T-cell (primary cell): ENCODE data around the gene RPAP2. TPM values are rescaled to one million over a fixed set of nuclear protein-coding genes. Genes with fewer than 3 reads are reported as not detected.
"Not testable (repeated sequence)": the region's sequence is repeated elsewhere in the genome, so short reads cannot be mapped to it uniquely, and the experiment has no call there.

Experiments
- ATAC-seq, 4 experiments: fragments of 200-7000 bp in 3 of 4; fragments of 150-1000 bp in 1 of 4; cut with Tn5 transposase; replicated peaks in 1 of 4; 1 replicate in 3 of 4; 2 replicates in 1 of 4; pipeline ENCODE4 v1.10.0; 2021; ENCODE audit warnings: moderate library complexity in 3 of 4, mild to moderate bottlenecking in 2 of 4, moderate number of reproducible peaks in 1 of 4
- CTCF ChIA-PET, 2 donors: fragments of 300-600 bp; sonication (Branson Sonifier 250); formaldehyde crosslinking; loops; one replicate each; lab custom pipeline; 2022; ENCODE audit warnings: antibody characterized with exemption in 2 of 2; lab: Charles Lee
- POLR2A ChIA-PET, 2 donors: fragments of 300-600 bp; sonication (Branson Sonifier 250); formaldehyde crosslinking; loops; one replicate each; lab custom pipeline; 2022; ENCODE audit warnings: antibody characterized with exemption in 2 of 2; lab: Charles Lee
- DNase-seq, 35 experiments: peaks; one replicate each; pipeline versions ENCODE4 v3.0.0 to v3.0.0-alpha.2; 2013 to 2023
- H3K27ac ChIP-seq: one replicate; pipeline ENCODE4 v1.5.1; 2013; ENCODE audit warnings: low read length
- H3K27me3 ChIP-seq, 2 experiments: replicated peaks in 1 of 2; 1 replicate in 1 of 2; 2 replicates in 1 of 2; pipeline versions ENCODE4 v1.6.1 to v1.7.0; 2013; ENCODE audit warnings: low read length in 1 of 2, mixed read lengths in 1 of 2; ENCODE audit not compliant: control insufficient read depth in 2 of 2, insufficient read depth in 2 of 2; ENCODE audit errors: extremely low read depth in 1 of 2
- H3K36me3 ChIP-seq, 2 donors: 1 replicate in 1 of 2; 2 replicates in 1 of 2; pipeline versions ENCODE4 v1.6.1 to v1.7.0; 2013; ENCODE audit warnings: low read length in 1 of 2; ENCODE audit not compliant: control insufficient read depth in 2 of 2, insufficient read depth in 1 of 2; ENCODE audit errors: extremely low read depth in 1 of 2
- H3K4me1 ChIP-seq, 2 experiments: 1 replicate in 1 of 2; 2 replicates in 1 of 2; pipeline versions ENCODE4 v1.6.1 to v1.7.0; 2013; ENCODE audit warnings: low read length in 2 of 2, mixed read lengths in 1 of 2; ENCODE audit not compliant: insufficient read depth in 2 of 2, control insufficient read depth in 1 of 2; ENCODE audit errors: extremely low read depth in 1 of 2
- H3K4me3 ChIP-seq, 2 donors: 1 replicate in 1 of 2; 2 replicates in 1 of 2; pipeline versions ENCODE4 v1.5.1 to v1.7.0; 2013; ENCODE audit warnings: mild to moderate bottlenecking in 2 of 2, low read length in 1 of 2, moderate library complexity in 1 of 2; ENCODE audit not compliant: control insufficient read depth in 1 of 2; ENCODE audit errors: extremely low read depth in 1 of 2
- H3K9me3 ChIP-seq: 2 replicates; pipeline ENCODE4 v1.7.0; 2013
- H3K27ac Mint-ChIP-seq, 2 donors: one replicate each; pipeline ENCODE4 v1.8.0; 2020 to 2021; ENCODE audit warnings: mild to moderate bottlenecking in 2 of 2, mixed read lengths in 2 of 2
- H3K27me3 Mint-ChIP-seq, 2 donors: one replicate each; pipeline ENCODE4 v1.8.0; 2021 to 2022; ENCODE audit warnings: mixed read lengths in 2 of 2
- H3K36me3 Mint-ChIP-seq: one replicate; pipeline ENCODE4 v1.8.0; 2021; ENCODE audit warnings: mixed read lengths
- H3K4me1 Mint-ChIP-seq, 3 donors: one replicate each; pipeline ENCODE4 v1.8.0; 2020 to 2022; ENCODE audit warnings: mixed read lengths in 3 of 3, mild to moderate bottlenecking in 1 of 3
- H3K4me3 Mint-ChIP-seq, 3 donors: one replicate each; pipeline ENCODE4 v1.8.0; 2020 to 2022; ENCODE audit warnings: mild to moderate bottlenecking in 3 of 3, mixed read lengths in 3 of 3, moderate library complexity in 3 of 3
- H3K9me3 Mint-ChIP-seq, 3 donors: one replicate each; pipeline ENCODE4 v1.8.0; 2020 to 2022; ENCODE audit warnings: mixed read lengths in 3 of 3
- WGBS: methylation state at CpG from one replicate; pipeline ENCODE4 v1.1.5; 2013; ENCODE audit warnings: missing lambda C conversion rate; ENCODE audit not compliant: insufficient coverage; 5-methylcytosine and 5-hydroxymethylcytosine counted together
- total RNA-seq, 35 experiments: library from RNA in 6 of 35; stranded (reverse) in 6 of 35; fragments of 120-200 nt in 1 of 35; gene quantifications; one replicate each; pipeline versions ENCODE4 v1.2.1 to v1.2.4 and lab custom pipeline; 2013 to 2026

RPAP2 gene
- total RNA-seq, 5 donors from 2014 or later (not counting 1 experiment from before 2014, with no cell fraction given) = 24.7 to 31.7 (median 29.9) TPM

DNA sequence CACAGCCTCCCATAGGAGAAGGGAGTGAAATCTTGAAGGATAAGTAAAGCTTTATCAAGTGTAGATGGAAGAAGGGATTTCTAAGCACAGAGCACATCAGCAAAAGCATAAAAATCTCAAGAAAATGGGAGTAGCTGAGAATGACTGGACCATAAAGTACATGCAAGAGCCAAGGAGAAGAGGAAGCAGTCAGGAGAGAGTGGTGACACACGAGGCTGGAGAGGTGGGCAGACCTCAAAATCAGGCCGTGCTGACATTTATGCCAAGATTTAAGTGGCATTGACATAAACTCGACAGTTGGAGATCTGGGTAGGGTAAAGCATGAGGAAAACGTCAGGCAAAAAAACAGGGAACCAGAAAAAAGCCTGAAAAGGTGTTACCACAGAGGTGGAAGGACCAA lies 125.5 kb downstream of the RPAP2 start:
- Mint-ChIP-seq H3K27me3 (no peaks in the 10 kb centered on the region), H3K4me1 (no peaks in the 10 kb centered on the region), H3K4me3 (no peak overlapping the region), H3K9me3 (no peaks in the 10 kb centered on the region), H3K27ac (no peak overlapping the region), H3K36me3 (no peaks in the 10 kb centered on the region)
- H3K4me3 ChIP-seq = no peak overlapping the region
- CTCF ChIA-PET = no interaction called here
- no peaks in the 10 kb centered on the region for H3K9me3 ChIP-seq
- no peak for DNase-seq
- POLR2A ChIA-PET = no interaction called here
- WGBS = 57% methylated on average over 4 of the region's 4 CpGs
- ATAC-seq = no peak
- H3K27me3 ChIP-seq = no peaks in the 10 kb centered on the region
- no peak overlapping the region for H3K27ac ChIP-seq
- H3K36me3 ChIP-seq = no peaks in the 10 kb centered on the region
- H3K4me1 ChIP-seq = no peaks in the 10 kb centered on the region

DNA sequence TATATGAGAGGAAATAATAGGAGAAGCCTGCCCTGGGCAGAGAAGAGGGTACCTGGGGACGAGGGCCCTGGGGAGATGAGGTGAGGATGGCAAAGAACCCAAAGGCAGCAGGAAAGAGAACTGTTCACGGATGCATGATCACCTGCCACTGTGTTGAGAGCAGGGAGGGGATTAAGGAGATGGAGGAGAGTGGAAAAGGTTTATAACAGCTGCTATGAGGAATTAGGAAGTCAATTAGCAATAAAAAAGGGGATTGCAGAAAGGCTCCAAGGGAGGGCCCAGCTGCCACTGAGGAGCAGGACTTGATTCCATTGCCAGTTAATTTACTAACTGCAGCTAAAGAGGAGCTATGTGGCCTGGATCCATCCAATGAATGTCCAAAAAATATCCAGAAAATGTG lies 126.8 kb downstream of the RPAP2 start:
- Histone ChIP-seq H3K9me3 (no peaks in the 10 kb centered on the region), H3K4me3 (no peak overlapping the region), H3K4me1 (no peaks in the 10 kb centered on the region), H3K36me3 (no peaks in the 10 kb centered on the region), H3K27ac (no peak overlapping the region), H3K27me3 (no peaks in the 10 kb centered on the region)
- ChIA-PET CTCF (no interaction called here), POLR2A (interaction anchor here in 1 of 2 donors (0.6 kb wide), 2 partner anchors 172 to 434 kb away, joined by 3 read pairs; no protein-coding TSS in a partner anchor)
- WGBS = 68% methylated on average over 2 of the region's 2 CpGs
- Mint-ChIP-seq H3K4me3 (no peak overlapping the region), H3K27ac (peak overlapping the region in 1 of 2 donors; percentile 62), H3K27me3 (no peaks in the 10 kb centered on the region), H3K4me1 (no peaks in the 10 kb centered on the region), H3K36me3 (no peaks in the 10 kb centered on the region), H3K9me3 (no peaks in the 10 kb centered on the region)
- ATAC-seq = no peak
- DNase-seq = no peak

DNA sequence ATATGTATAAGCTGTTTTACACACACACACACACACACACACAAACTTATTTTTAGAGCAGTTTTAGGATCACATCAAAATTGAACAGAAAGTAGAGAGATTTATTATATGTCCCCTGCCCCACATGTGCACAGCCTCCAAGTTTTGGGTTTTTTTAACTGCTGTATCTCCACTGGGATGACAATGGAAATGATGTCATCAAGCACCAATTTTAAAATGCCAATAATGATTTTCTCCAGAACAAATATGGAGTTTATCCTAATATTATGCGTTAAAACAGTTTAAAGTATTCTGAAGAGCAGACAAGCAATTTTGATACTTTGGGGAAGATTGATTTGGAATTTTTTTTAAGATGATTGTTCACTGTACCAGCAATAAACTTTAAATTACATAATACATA lies 131.2 kb downstream of the RPAP2 start:
- H3K4me1 Mint-ChIP-seq = no peaks in the 10 kb centered on the region

DNA sequence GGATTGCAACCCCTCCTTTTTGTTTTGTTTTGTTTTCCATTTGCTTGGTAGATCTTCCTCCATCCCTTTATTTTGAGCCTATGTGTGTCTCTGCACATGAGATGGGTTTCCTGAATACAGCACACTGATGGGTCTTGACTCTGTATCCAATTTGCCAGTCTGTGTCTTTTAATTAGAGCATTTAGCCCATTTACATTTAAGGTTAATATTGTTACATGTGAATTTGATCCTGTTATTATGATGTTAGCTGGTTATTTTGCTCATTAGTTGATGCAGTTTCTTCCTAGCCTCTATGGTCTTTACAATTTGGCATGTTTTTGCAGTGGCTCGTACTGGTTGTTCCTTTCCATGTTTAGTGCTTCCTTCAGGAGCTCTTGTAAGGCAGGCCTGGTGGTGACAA lies 135.7 kb downstream of the RPAP2 start:
- DNase-seq, H3K27ac Mint-ChIP-seq, H3K9me3 ChIP-seq, H3K4me1 ChIP-seq, H3K9me3 Mint-ChIP-seq, H3K36me3 Mint-ChIP-seq, H3K36me3 ChIP-seq, H3K4me1 Mint-ChIP-seq, POLR2A ChIA-PET, H3K4me3 ChIP-seq, H3K27ac ChIP-seq, H3K27me3 ChIP-seq, CTCF ChIA-PET, H3K4me3 Mint-ChIP-seq, ATAC-seq, H3K27me3 Mint-ChIP-seq: not testable (repeated sequence)
- WGBS = no CpG with 5 or more reads among the region's 1 CpG

More for the DNA sequence above, 131.2 kb downstream of the RPAP2 start:
- Histone ChIP-seq H3K4me3 (no peak overlapping the region), H3K4me1 (no peaks in the 10 kb centered on the region), H3K27me3 (no peaks in the 10 kb centered on the region), H3K9me3 (no peaks in the 10 kb centered on the region), H3K36me3 (no peaks in the 10 kb centered on the region), H3K27ac (no peak overlapping the region)
- Mint-ChIP-seq H3K36me3 (no peaks in the 10 kb centered on the region), H3K27ac (no peak overlapping the region), H3K9me3 (peaks cover 0 to 5% (median 3%) of the 10 kb centered on the region in 3 donors), H3K4me3 (no peak overlapping the region), H3K27me3 (no peaks in the 10 kb centered on the region)
- DNase-seq (no peak), ATAC-seq (no peak)
- POLR2A ChIA-PET = no interaction called here
- CTCF ChIA-PET = interaction anchor here (0.6 kb wide), 2 partner anchors 9 to 14 kb away, joined by 3 read pairs; no protein-coding TSS in a partner anchor
- no CpG with 5 or more reads among the region's 1 CpG for WGBS

DNA sequence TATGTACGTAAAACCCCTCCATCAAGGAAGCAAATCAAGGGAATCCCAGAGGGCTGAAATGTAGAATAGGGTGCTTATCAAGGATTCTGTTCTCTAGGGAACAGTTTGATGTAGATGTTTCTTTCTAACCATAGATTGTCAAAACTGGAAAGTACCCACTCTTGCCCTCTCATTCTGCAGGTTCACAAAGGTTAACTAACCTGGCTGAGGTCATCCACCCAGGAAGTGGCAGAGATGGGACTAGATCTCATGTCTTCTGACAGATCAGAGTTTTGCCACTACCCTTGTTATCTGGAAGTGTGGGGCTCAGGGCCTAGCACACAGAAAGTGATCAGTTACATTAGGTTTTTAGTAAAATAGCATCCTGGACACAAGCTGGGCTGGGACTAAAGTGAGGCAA lies 140.4 kb downstream of the RPAP2 start:
- H3K36me3 Mint-ChIP-seq = no peaks in the 10 kb centered on the region
- Histone ChIP-seq H3K36me3 (no peaks in the 10 kb centered on the region), H3K27ac (no peak overlapping the region), H3K9me3 (no peaks in the 10 kb centered on the region), H3K27me3 (no peaks in the 10 kb centered on the region), H3K4me1 (no peaks in the 10 kb centered on the region), H3K4me3 (no peak overlapping the region)
- H3K27me3 Mint-ChIP-seq = no peaks in the 10 kb centered on the region
- CTCF ChIA-PET = no interaction called here
- no CpG with 5 or more reads among the region's 1 CpG for WGBS
- H3K4me1 Mint-ChIP-seq = peaks cover 6 to 9% (median 7%) of the 10 kb centered on the region in 3 donors
- no peak for ATAC-seq
- H3K4me3 Mint-ChIP-seq = no peak overlapping the region
- H3K9me3 Mint-ChIP-seq = no peaks in the 10 kb centered on the region
- DNase-seq = no peak
- H3K27ac Mint-ChIP-seq = no peak overlapping the region
- POLR2A ChIA-PET = no interaction called here

DNA sequence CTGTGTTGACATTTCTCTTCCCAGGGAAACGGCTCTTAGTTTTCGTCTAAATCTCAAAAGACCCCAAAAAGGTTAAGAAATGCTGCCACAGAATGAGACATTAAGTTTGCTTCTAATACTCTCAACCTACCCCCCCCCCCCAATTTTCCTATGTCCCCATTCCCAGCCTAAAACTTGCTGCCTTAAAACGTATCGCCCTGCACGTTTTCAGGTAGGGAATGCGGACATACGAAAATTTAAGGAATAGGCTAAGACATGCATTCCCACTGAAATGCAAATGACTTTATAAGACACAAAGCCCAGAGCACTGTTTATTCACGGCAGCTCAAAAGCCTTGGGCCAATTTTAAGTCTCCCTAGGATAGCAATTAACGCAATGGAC lies 142.4 kb downstream of the RPAP2 start:
- Histone ChIP-seq H3K27me3 (no peaks in the 10 kb centered on the region), H3K4me1 (no peaks in the 10 kb centered on the region), H3K27ac (no peak overlapping the region), H3K9me3 (no peaks in the 10 kb centered on the region), H3K36me3 (no peaks in the 10 kb centered on the region), H3K4me3 (no peak overlapping the region)
- no peak overlapping the region for H3K27ac Mint-ChIP-seq
- H3K9me3 Mint-ChIP-seq = no peaks in the 10 kb centered on the region
- DNase-seq = no peak
- WGBS = 95% methylated on average over 9 of the region's 9 CpGs
- ChIA-PET CTCF (interaction anchor here in 1 of 2 donors (0.5 kb wide), 1 partner anchor 97 kb away, joined by 3 read pairs; no protein-coding TSS in a partner anchor), POLR2A (no interaction called here)
- no peak for ATAC-seq
- peaks cover 7 to 9% (median 8%) of the 10 kb centered on the region in 3 donors for H3K4me1 Mint-ChIP-seq
- H3K4me3 Mint-ChIP-seq = no peak overlapping the region
- no peaks in the 10 kb centered on the region for H3K36me3 Mint-ChIP-seq
- H3K27me3 Mint-ChIP-seq = no peaks in the 10 kb centered on the region
